HG03565 (cell line): ENCODE measurements around the gene CTXN2.
A peak's percentile ranks its signal among the peaks of the same experiment; 100 is the strongest.

ENCODE experiments used
- ATAC-seq: cut with Tn5 transposase; IDR thresholded peaks from one replicate; pipeline ENCODE4 v1.9.1; 2021; ENCODE audit warnings: mild to moderate bottlenecking, moderate library complexity; ENCODE audit not compliant: unreplicated experiment

The CTXN2 gene

GRCh38 chr15:48191574-48192225, at the start of gene CTXN2:
Gene CTXN2, plus strand, starts transcription at chr15:48191665. Its CDS starts 9,636 bp downstream, at chr15:48201301.
- no peak for ATAC-seq

- no peak for ATAC-seq
Observed at GRCh38 chr15:48143856-48144255, 47.6 kb upstream of the CTXN2 start.

GRCh38 chr15:48144889-48145288, 46.6 kb upstream of the CTXN2 start:
- ATAC-seq, result peak; percentile 47

- no peak for ATAC-seq
Observed at GRCh38 chr15:48145923-48146322, 45.5 kb upstream of the CTXN2 start.

GRCh38 chr15:48147358-48147757, 44.1 kb upstream of the CTXN2 start:
- ATAC-seq, result peak; percentile 43

- no peak for ATAC-seq
Observed at GRCh38 chr15:48149858-48150257, 41.6 kb upstream of the CTXN2 start.

- ATAC-seq, result no peak
Observed at GRCh38 chr15:48153526-48153925, 37.9 kb upstream of the CTXN2 start.

- no peak for ATAC-seq
Observed at GRCh38 chr15:48168616-48169015, 22.8 kb upstream of the CTXN2 start.

- ATAC-seq, result no peak
Observed at GRCh38 chr15:48170981-48171380, 20.5 kb upstream of the CTXN2 start.

- peak; percentile 24 for ATAC-seq
Observed at GRCh38 chr15:48175126-48175525, 16.3 kb upstream of the CTXN2 start.

- ATAC-seq, result no peak
Observed at GRCh38 chr15:48176112-48176511, 15.4 kb upstream of the CTXN2 start.

- no peak for ATAC-seq
Observed at GRCh38 chr15:48176957-48177356, 14.5 kb upstream of the CTXN2 start.

GRCh38 chr15:48177383-48177765, 14.1 kb upstream of the CTXN2 start:
- peak; percentile 52 for ATAC-seq

GRCh38 chr15:48177766-48178647, 13.5 kb upstream of the CTXN2 start, which contains the start of gene MYEF2:
Gene MYEF2, minus strand, starts transcription at chr15:48178295. Its CDS starts 58 bp downstream, at chr15:48178237.
- ATAC-seq, result peak; percentile 55

GRCh38 chr15:48178648-48178931, 12.9 kb upstream of the CTXN2 start:
- ATAC-seq, result no peak

GRCh38 chr15:48182749-48183148, 8.7 kb upstream of the CTXN2 start:
- no peak for ATAC-seq

GRCh38 chr15:48185529-48185928, 5.9 kb upstream of the CTXN2 start:
- no peak for ATAC-seq

- ATAC-seq, result no peak
Observed at GRCh38 chr15:48186271-48186670, 5.2 kb upstream of the CTXN2 start.

- ATAC-seq, result no peak
Observed at GRCh38 chr15:48190932-48191573, 412 bp upstream of the CTXN2 start.

GRCh38 chr15:48202068-48202467, 10.6 kb downstream of the CTXN2 start:
- ATAC-seq, result no peak

GRCh38 chr15:48205981-48206380, 14.5 kb downstream of the CTXN2 start, which contains the start of gene SLC12A1:
Gene SLC12A1, plus strand, starts transcription at chr15:48206302. Its CDS starts 1,418 bp downstream, at chr15:48207720.
- ATAC-seq, result no peak

- no peak for ATAC-seq
Observed at GRCh38 chr15:48221261-48221660, 29.8 kb downstream of the CTXN2 start.
